ENCODE results near the gene CYBC1. TPM values are rescaled to one million over a fixed set of nuclear protein-coding genes. Genes with fewer than 3 reads are reported as not detected.

The CYBC1 gene
- total and polyA plus RNA-seq, 9 of the 15 experiments (the other 6 are each of a cell fraction or from before 2014, with no cell fraction given), result 1.3 to 71.8 (median 49.9) TPM

DNA sequence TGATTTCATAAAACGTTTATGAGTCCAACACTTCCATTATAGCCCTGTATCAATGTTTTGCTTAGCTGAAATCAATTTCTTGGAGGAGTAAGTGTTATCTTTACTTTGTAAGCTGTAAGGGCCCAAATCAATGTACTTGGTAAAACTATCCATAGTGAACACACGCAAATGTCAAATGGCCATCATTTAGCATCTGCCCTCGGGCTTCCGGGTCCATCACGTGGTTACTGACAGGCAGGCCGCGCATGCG, 7.3 kb upstream of the CYBC1 start (continued):
- TF ChIP-seq ZNF766 (CRISPR knock-in tag; conservative IDR thresholded peaks at IDR 0.05) (no peak), SIN3A (IDR thresholded peaks at IDR 0.05; ENCODE audit: borderline replicate concordance in 2 of 2, control insufficient read depth in 1 of 2, low read depth in 2 of 2, low read length in 2 of 2) (peak; percentile 27 to 87; a peak in 1 of 4 replicates), ZNF76 (CRISPR knock-in tag; IDR thresholded peaks at IDR 0.05; ENCODE audit: borderline replicate concordance) (no peak), ILF3 (IDR thresholded peaks at IDR 0.05; ENCODE audit: borderline replicate concordance) (no peak), NUFIP1 (IDR thresholded peaks at IDR 0.05; ENCODE audit: partially characterized antibody) (no peak), ZBTB7A (IDR thresholded peaks at IDR 0.05; ENCODE audit: borderline replicate concordance, control insufficient read depth, low read depth, low read length) (no peak), UBTF (IDR thresholded peaks at IDR 0.05; ENCODE audit: borderline replicate concordance in 1 of 2, low read depth in 2 of 2, low read length in 2 of 2) (no peak), ZKSCAN3 (CRISPR knock-in tag; IDR thresholded peaks at IDR 0.05) (no peak), HBP1 (CRISPR knock-in tag; IDR thresholded peaks at IDR 0.05) (no peak), MBD1 (CRISPR knock-in tag; IDR thresholded peaks at IDR 0.05) (no peak), ETV1 (tag; conservative IDR thresholded peaks at IDR 0.05; ENCODE audit: low read depth) (peak; percentile 63), ATF4 (CRISPR knock-in tag; IDR thresholded peaks at IDR 0.05) (no peak), HDAC3 (IDR thresholded peaks at IDR 0.05; ENCODE audit: borderline replicate concordance, partially characterized antibody) (no peak), RBM14 (IDR thresholded peaks at IDR 0.05; ENCODE audit: borderline replicate concordance, insufficient read depth, low read depth, low read length) (no peak), ZNF224 (CRISPR knock-in tag; IDR thresholded peaks at IDR 0.05) (no peak), SRSF3 (IDR thresholded peaks at IDR 0.05; ENCODE audit: insufficient read depth, low read length) (no peak)
- TF ChIP-seq, protein P1, sequence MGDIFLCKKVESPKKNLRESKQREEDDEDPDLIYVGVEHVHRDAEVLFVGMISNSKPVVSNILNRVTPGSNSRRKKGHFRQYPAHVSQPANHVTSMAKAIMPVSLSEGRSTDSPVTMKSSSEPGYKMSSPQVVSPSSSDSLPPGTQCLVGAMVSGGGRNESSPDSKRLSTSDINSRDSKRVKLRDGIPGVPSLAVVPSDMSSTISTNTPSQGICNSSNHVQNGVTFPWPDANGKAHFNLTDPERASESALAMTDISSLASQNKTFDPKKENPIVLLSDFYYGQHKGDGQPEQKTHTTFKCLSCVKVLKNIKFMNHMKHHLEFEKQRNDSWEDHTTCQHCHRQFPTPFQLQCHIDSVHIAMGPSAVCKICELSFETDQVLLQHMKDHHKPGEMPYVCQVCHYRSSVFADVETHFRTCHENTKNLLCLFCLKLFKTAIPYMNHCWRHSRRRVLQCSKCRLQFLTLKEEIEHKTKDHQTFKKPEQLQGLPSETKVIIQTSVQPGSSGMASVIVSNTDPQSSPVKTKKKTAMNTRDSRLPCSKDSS (IDR thresholded peaks at IDR 0.05; ENCODE audit: low read depth, partially characterized antibody), result no peak
- TF ChIP-seq, protein P2, sequence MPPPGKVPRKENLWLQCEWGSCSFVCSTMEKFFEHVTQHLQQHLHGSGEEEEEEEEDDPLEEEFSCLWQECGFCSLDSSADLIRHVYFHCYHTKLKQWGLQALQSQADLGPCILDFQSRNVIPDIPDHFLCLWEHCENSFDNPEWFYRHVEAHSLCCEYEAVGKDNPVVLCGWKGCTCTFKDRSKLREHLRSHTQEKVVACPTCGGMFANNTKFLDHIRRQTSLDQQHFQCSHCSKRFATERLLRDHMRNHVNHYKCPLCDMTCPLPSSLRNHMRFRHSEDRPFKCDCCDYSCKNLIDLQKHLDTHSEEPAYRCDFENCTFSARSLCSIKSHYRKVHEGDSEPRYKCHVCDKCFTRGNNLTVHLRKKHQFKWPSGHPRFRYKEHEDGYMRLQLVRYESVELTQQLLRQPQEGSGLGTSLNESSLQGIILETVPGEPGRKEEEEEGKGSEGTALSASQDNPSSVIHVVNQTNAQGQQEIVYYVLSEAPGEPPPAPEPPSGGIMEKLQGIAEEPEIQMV (tag; conservative IDR thresholded peaks at IDR 0.05; ENCODE audit: low read depth), result no peak

Measured in K562 (cell line).